GM12878 (cell line): Measurements from ENCODE around the gene C9orf78. TPM values are rescaled to one million over a fixed set of nuclear protein-coding genes. Genes with fewer than 3 reads are reported as not detected.
A peak's percentile ranks its signal among the peaks of the same experiment; 100 is the strongest.

Experiments used
- CHD4 ChIP-seq: fragments of 200-600 bp; sonication (generic); IDR thresholded peaks from 2 replicates; pipeline ENCODE4 v1.6.1; 2016; ENCODE audit warnings: mild to moderate bottlenecking
- MEF2B ChIP-seq: fragments of 450-650 bp; IDR thresholded peaks from 2 replicates; pipeline ENCODE4 v1.6.1; 2018; ENCODE audit warnings: mild to moderate bottlenecking, moderate library complexity; ENCODE audit not compliant: partially characterized antibody, poor library complexity, severe bottlenecking
- NR2F1 ChIP-seq: fragments of 450-650 bp; conservative IDR thresholded peaks from 2 replicates; pipeline ENCODE4 v1.6.1; 2017; ENCODE audit warnings: mild to moderate bottlenecking
- SPI1 ChIP-seq: IDR thresholded peaks from 2 replicates; pipeline ENCODE4 v1.6.1; 2011; ENCODE audit warnings: low read depth, mild to moderate bottlenecking, low read length, moderate library complexity, borderline replicate concordance; ENCODE audit not compliant: insufficient read depth
- polyA plus RNA-seq, 11 experiments: library from polyadenylated mRNA; depleted of rRNA in 4 of 11; unstranded in 6 of 11; stranded (reverse) in 5 of 11; fragments of >200 nt; fragmentation: Nextera tagmentation in 4 of 11; fragmentation: Illumina TruSeq in 1 of 11; extraction: Ambion mirVana in 4 of 11; extraction: Trizol in 1 of 11; gene quantifications; 1 replicate in 1 of 11; 2 replicates in 10 of 11; pipeline versions ENCODE4 v1.2.1 to v1.2.3, GENCODE V29; 2011 to 2016; ENCODE audit warnings: inconsistent platforms in 2 of 11, missing spikeins in 2 of 11, low read depth in 1 of 11
- total RNA-seq, 4 experiments: library from RNA; depleted of rRNA in 3 of 4; stranded (reverse); fragments of >200 nt in 3 of 4; fragmentation: Illumina TruSeq in 1 of 4; extraction: Trizol in 1 of 4; gene quantifications; 2 replicates each; pipeline versions ENCODE4 v1.2.1 to v1.2.3, GENCODE V29; 2013 to 2021
- TF ChIP-seq, protein P1 (sequence below): fragments of 450-650 bp; formaldehyde crosslinking; IDR thresholded peaks from 2 replicates; pipeline ENCODE4 v1.4.0; 2022; ENCODE audit warnings: mild to moderate bottlenecking, moderate library complexity
- TF ChIP-seq, protein P2 (sequence below): fragments of 450-650 bp; IDR thresholded peaks from 2 replicates; pipeline ENCODE4 v1.6.1; 2017; ENCODE audit warnings: mild to moderate bottlenecking, low read depth, inconsistent platforms; ENCODE audit not compliant: poor library complexity, severe bottlenecking

Gene C9orf78
- total and polyA plus RNA-seq, 10 of the 15 experiments (the other 5 are each of a cell fraction or from before 2014, with no cell fraction given): 23.0 to 60.9 (median 47.5) TPM

DNA sequence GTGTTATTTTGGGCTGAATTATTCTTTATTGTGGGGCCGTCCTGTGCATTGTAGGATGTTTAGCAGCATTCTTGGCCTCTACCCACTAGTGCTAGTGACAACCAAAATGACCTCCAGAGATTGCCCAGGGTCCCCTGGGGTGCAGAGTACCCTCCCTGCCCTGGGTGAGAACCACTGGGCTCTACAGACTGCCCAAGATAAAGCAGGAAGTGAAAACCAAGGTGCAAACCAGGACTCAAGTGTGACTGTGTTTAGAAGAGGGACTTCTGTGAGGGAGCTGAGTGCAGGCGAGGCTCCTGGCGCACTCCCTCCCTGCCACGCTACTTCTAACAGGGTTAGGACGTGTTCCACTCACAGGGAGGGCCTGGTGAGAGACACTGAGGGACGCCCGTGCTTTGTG is 41.7 kb upstream of the C9orf78 start (continued):
- TF ChIP-seq NR2F1 (0 out of 2 replicates have a peak, but pooled peaks have one; percentile 21), CHD4 (no peak), SPI1 (peak; percentile 71; the same call in 1 of the 2 replicates), MEF2B (peak; percentile 52)
- TF ChIP-seq, protein P1, sequence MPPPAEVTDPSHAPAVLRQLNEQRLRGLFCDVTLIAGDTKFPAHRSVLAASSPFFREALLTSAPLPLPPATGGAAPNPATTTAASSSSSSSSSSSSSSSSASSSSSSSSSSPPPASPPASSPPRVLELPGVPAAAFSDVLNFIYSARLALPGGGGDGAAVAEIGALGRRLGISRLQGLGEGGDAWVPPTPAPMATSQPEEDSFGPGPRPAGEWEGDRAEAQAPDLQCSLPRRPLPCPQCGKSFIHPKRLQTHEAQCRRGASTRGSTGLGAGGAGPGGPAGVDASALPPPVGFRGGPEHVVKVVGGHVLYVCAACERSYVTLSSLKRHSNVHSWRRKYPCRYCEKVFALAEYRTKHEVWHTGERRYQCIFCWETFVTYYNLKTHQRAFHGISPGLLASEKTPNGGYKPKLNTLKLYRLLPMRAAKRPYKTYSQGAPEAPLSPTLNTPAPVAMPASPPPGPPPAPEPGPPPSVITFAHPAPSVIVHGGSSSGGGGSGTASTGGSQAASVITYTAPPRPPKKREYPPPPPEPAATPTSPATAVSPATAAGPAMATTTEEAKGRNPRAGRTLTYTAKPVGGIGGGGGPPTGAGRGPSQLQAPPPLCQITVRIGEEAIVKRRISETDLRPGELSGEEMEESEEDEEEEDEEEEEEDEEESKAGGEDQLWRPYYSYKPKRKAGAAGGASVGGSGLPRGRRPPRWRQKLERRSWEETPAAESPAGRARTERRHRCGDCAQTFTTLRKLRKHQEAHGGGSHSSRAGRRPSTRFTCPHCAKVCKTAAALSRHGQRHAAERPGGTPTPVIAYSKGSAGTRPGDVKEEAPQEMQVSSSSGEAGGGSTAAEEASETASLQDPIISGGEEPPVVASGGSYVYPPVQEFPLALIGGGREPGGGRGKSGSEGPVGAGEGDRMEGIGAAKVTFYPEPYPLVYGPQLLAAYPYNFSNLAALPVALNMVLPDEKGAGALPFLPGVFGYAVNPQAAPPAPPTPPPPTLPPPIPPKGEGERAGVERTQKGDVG (CRISPR knock-in tag): no peak
- TF ChIP-seq, protein P2, sequence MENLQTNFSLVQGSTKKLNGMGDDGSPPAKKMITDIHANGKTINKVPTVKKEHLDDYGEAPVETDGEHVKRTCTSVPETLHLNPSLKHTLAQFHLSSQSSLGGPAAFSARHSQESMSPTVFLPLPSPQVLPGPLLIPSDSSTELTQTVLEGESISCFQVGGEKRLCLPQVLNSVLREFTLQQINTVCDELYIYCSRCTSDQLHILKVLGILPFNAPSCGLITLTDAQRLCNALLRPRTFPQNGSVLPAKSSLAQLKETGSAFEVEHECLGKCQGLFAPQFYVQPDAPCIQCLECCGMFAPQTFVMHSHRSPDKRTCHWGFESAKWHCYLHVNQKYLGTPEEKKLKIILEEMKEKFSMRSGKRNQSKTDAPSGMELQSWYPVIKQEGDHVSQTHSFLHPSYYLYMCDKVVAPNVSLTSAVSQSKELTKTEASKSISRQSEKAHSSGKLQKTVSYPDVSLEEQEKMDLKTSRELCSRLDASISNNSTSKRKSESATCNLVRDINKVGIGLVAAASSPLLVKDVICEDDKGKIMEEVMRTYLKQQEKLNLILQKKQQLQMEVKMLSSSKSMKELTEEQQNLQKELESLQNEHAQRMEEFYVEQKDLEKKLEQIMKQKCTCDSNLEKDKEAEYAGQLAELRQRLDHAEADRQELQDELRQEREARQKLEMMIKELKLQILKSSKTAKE: no peak
